Upper lobe of left lung (tissue), 6 donors: Measurements from ENCODE around the gene CAPZB. TPM values are rescaled to one million over a fixed set of nuclear protein-coding genes. Genes with fewer than 3 reads are reported as not detected.

Experiments used
- ATAC-seq, 2 donors: fragments of 200-7000 bp; cut with Tn5 transposase; one replicate each; pipeline ENCODE4 v1.9.1; 2022; ENCODE audit warnings: mild to moderate bottlenecking in 2 of 2, moderate library complexity in 2 of 2; ENCODE audit not compliant: low FRiP score in 2 of 2
- DNase-seq, 2 donors: peaks; one replicate each; pipeline ENCODE4 v3.0.0-alpha.2; 2019 to 2020
- H3K27ac ChIP-seq, 4 donors: fragments of 200-600 bp; sonication (generic); one replicate each; pipeline ENCODE4 v1.5.1; 2016 to 2019
- H3K27me3 ChIP-seq, 4 donors: fragments of 200-600 bp; sonication (generic); one replicate each; pipeline ENCODE4 v1.5.1; 2017 to 2019
- H3K36me3 ChIP-seq, 4 donors: fragments of 200-600 bp; sonication (generic); one replicate each; pipeline ENCODE4 v1.5.1; 2016 to 2019
- H3K4me1 ChIP-seq, 4 donors: fragments of 200-600 bp; sonication (generic); one replicate each; pipeline ENCODE4 v1.5.1; 2018 to 2019
- H3K4me3 ChIP-seq, 4 donors: fragments of 200-600 bp; sonication (generic); one replicate each; pipeline ENCODE4 v1.5.1; 2017 to 2019; ENCODE audit warnings: mild to moderate bottlenecking in 2 of 4, moderate library complexity in 1 of 4
- H3K9me3 ChIP-seq, 4 donors: fragments of 200-600 bp; sonication (generic); one replicate each; pipeline ENCODE4 v1.5.1; 2018 to 2019
- EP300 ChIP-seq, 4 donors: sonication (generic); formaldehyde crosslinking; IDR thresholded peaks; one replicate each; pipeline ENCODE4 v1.5.1; 2017; ENCODE audit warnings: antibody characterized with exemption in 4 of 4, control low read depth in 2 of 4
- POLR2A ChIP-seq, 4 donors: fragments of 450-650 bp; IDR thresholded peaks; one replicate each; pipeline ENCODE4 v1.5.1; 2016 to 2017; ENCODE audit warnings: antibody characterized with exemption in 4 of 4, mild to moderate bottlenecking in 2 of 4
- POLR2AphosphoS5 ChIP-seq, 2 donors: sonication (generic); formaldehyde crosslinking; IDR thresholded peaks; one replicate each; pipeline ENCODE4 v1.5.1; 2017; ENCODE audit warnings: antibody characterized with exemption in 2 of 2
- WGBS, 2 donors: methylation state at CpG; one replicate each; pipeline ENCODE4 v1.1.5; 2017 to 2018; 5-methylcytosine and 5-hydroxymethylcytosine counted together
- total RNA-seq, 6 donors: library from RNA; depleted of rRNA in 4 of 6; stranded (reverse); fragments of >200 nt in 4 of 6; gene quantifications; one replicate each; pipeline versions ENCODE4 v1.1.0 to v1.2.1, GENCODE V29; 2016 to 2021
- TF ChIP-seq, protein P1 (sequence below), 6 experiments: fragments of 450-650 bp in 4 of 6; fragments of 200-600 bp in 2 of 6; sonication (generic) in 2 of 6; IDR thresholded peaks; one replicate each; pipeline ENCODE4 v1.5.1; 2016 to 2019; ENCODE audit warnings: antibody characterized with exemption in 6 of 6
- donor health status: DM: no; HTN: no; CAD: no; lungs with moderate emphysema.
- donor health status: DM: no; HTN: yes; CAD: no; lungs with severe emphysema.

Gene CAPZB
- total RNA-seq, 6 donors from 2014 or later: 96.4 to 303 (median 144) TPM

GRCh38 chr1:19465650-19466049 is 19.7 kb downstream of the CAPZB start:
- Histone ChIP-seq H3K27ac (peak overlapping the region in 3 of 4 donors; percentile 19 to 62 (median 30)), H3K4me3 (no peak overlapping the region), H3K36me3 (peaks cover 0 to 2% (median 0%) of the 10 kb centered on the region in 4 donors), H3K9me3 (no peaks in the 10 kb centered on the region), H3K4me1 (peaks cover 71 to 85% (median 78%) of the 10 kb centered on the region in 4 donors), H3K27me3 (no peaks in the 10 kb centered on the region)
- ATAC-seq: no peak
- 91 to 94% methylated on average over 3 to 4 of the region's 4 CpGs for WGBS, 2 donors
- TF ChIP-seq, protein P1, sequence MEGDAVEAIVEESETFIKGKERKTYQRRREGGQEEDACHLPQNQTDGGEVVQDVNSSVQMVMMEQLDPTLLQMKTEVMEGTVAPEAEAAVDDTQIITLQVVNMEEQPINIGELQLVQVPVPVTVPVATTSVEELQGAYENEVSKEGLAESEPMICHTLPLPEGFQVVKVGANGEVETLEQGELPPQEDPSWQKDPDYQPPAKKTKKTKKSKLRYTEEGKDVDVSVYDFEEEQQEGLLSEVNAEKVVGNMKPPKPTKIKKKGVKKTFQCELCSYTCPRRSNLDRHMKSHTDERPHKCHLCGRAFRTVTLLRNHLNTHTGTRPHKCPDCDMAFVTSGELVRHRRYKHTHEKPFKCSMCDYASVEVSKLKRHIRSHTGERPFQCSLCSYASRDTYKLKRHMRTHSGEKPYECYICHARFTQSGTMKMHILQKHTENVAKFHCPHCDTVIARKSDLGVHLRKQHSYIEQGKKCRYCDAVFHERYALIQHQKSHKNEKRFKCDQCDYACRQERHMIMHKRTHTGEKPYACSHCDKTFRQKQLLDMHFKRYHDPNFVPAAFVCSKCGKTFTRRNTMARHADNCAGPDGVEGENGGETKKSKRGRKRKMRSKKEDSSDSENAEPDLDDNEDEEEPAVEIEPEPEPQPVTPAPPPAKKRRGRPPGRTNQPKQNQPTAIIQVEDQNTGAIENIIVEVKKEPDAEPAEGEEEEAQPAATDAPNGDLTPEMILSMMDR (IDR thresholded peaks at IDR 0.05): no peak
- no peak for TF ChIP-seq EP300 (IDR thresholded peaks at IDR 0.05)
- TF ChIP-seq POLR2A (IDR thresholded peaks at IDR 0.05): no peak
- no peak for TF ChIP-seq POLR2AphosphoS5 (IDR thresholded peaks at IDR 0.05)
- no peak for DNase-seq

DNA sequence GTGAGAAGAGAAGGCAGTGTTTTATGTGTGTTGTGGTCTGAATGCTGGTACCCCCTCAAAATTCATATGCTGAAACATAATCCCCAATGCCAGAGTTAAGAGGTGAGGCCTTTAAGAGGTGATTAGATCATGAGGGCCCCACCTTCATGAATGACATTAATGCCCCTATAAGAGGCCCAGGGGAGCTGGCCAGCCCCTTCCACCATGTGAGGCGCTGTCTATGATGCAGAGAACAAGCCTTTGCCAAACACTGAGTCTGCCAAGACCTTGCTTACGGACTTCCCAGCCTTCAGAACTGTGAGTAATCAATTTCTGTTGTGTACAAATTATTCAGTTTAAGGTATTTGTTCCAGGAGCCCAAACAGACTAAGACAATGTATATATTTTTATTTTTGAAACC is 20.2 kb downstream of the CAPZB start:
- Histone ChIP-seq H3K9me3 (no peaks in the 10 kb centered on the region), H3K36me3 (peaks cover 0 to 4% (median 0%) of the 10 kb centered on the region in 4 donors), H3K27me3 (no peaks in the 10 kb centered on the region), H3K4me3 (no peak overlapping the region), H3K27ac (peak overlapping the region in 3 of 4 donors; percentile 19 to 30 (median 30)), H3K4me1 (peaks cover 68 to 83% (median 74%) of the 10 kb centered on the region in 4 donors)
- WGBS, 2 donors: 80 to 90% methylated on average over 2 of the region's 2 CpGs
- TF ChIP-seq POLR2AphosphoS5 (IDR thresholded peaks at IDR 0.05): no peak
- TF ChIP-seq POLR2A (IDR thresholded peaks at IDR 0.05): no peak
- no peak for TF ChIP-seq EP300 (IDR thresholded peaks at IDR 0.05)
- TF ChIP-seq, protein P1 (IDR thresholded peaks at IDR 0.05): no peak
- DNase-seq: no peak
- peak in 1 of 2 donors; percentile 58 for ATAC-seq

GRCh38 chr1:19464696-19465095 is 20.6 kb downstream of the CAPZB start:
- Histone ChIP-seq H3K27ac (peak overlapping the region in 3 of 4 donors; percentile 19 to 30 (median 30)), H3K27me3 (no peaks in the 10 kb centered on the region), H3K36me3 (peaks cover 0 to 4% (median 0%) of the 10 kb centered on the region in 4 donors), H3K9me3 (no peaks in the 10 kb centered on the region), H3K4me3 (no peak overlapping the region), H3K4me1 (peaks cover 64 to 83% (median 72%) of the 10 kb centered on the region in 4 donors)
- ATAC-seq (no peak), DNase-seq (no peak)
- WGBS, 2 donors: 74 to 81% methylated on average over 4 of the region's 4 CpGs
- TF ChIP-seq POLR2A (IDR thresholded peaks at IDR 0.05) (no peak), POLR2AphosphoS5 (IDR thresholded peaks at IDR 0.05) (no peak), EP300 (IDR thresholded peaks at IDR 0.05) (no peak)
- TF ChIP-seq, protein P1 (IDR thresholded peaks at IDR 0.05): no peak

- Histone ChIP-seq H3K4me1 (peaks cover 61 to 83% (median 70%) of the 10 kb centered on the region in 4 donors), H3K9me3 (no peaks in the 10 kb centered on the region), H3K27ac (peak overlapping the region; percentile 48 to 69 (median 59)), H3K36me3 (peaks cover 0 to 4% (median 0%) of the 10 kb centered on the region in 4 donors), H3K4me3 (no peak overlapping the region), H3K27me3 (no peaks in the 10 kb centered on the region)
- no peak for TF ChIP-seq POLR2AphosphoS5 (IDR thresholded peaks at IDR 0.05)
- TF ChIP-seq, protein P1 (IDR thresholded peaks at IDR 0.05): no peak
- no peak for TF ChIP-seq EP300 (IDR thresholded peaks at IDR 0.05)
- TF ChIP-seq POLR2A (IDR thresholded peaks at IDR 0.05): no peak
- DNase-seq: no peak
- no peak for ATAC-seq
Observed at GRCh38 chr1:19463504-19463803, 21.9 kb downstream of the CAPZB start.
